ENCODE results near the gene ORC5.

The ORC5 gene

DNA sequence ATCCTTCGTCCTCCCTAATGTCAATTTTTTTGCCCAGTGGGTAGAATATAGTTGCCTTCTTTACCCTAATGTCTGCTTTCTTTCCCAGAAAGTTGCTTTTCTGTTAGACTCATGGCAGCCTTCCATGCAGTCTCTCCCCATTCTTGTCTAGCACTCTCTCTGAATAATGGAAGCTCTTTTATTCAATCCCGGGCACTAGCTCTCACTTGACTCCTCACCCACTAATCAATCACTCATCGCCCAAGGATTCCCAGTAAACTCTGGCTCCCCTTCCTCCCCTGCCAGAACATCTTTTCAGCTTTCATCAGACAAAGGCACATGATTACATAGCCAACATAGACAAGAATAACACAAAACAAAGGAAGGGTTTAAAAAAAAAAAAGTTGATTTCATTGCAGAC is 118.2 kb downstream of the ORC5 start:
- Histone ChIP-seq H3K27ac (ENCODE audit: low read length) (no peak overlapping the region), H3K36me3 (replicated peaks; ENCODE audit: low read depth, low read length) (no peaks in the 10 kb centered on the region), H3K79me2 (ENCODE audit: low read length) (no peaks in the 10 kb centered on the region), H3K4me3 (ENCODE audit: low read length) (no peak overlapping the region), H2AFZ (ENCODE audit: low read depth, low read length) (no peak overlapping the region), H3K4me1 (ENCODE audit: low read length) (0 out of 2 replicates have a peak, but pooled peaks cover 2% of the 10 kb centered on the region), H3K4me2 (ENCODE audit: low read length) (no peak overlapping the region), H3K9me3 (ENCODE audit: insufficient read depth, low read length) (no peaks in the 10 kb centered on the region), H3K9ac (ENCODE audit: low read length) (no peak overlapping the region), H4K20me1 (ENCODE audit: insufficient read depth, low read length) (no peaks in the 10 kb centered on the region), H3K27me3 (ENCODE audit: low read depth, low read length) (peaks cover 9% of the 10 kb centered on the region; the same call in 1 of the 2 replicates)
- no peak for TF ChIP-seq EZH2phosphoT487 (IDR thresholded peaks at IDR 0.05; ENCODE audit: low read depth)
- TF ChIP-seq, protein P1, sequence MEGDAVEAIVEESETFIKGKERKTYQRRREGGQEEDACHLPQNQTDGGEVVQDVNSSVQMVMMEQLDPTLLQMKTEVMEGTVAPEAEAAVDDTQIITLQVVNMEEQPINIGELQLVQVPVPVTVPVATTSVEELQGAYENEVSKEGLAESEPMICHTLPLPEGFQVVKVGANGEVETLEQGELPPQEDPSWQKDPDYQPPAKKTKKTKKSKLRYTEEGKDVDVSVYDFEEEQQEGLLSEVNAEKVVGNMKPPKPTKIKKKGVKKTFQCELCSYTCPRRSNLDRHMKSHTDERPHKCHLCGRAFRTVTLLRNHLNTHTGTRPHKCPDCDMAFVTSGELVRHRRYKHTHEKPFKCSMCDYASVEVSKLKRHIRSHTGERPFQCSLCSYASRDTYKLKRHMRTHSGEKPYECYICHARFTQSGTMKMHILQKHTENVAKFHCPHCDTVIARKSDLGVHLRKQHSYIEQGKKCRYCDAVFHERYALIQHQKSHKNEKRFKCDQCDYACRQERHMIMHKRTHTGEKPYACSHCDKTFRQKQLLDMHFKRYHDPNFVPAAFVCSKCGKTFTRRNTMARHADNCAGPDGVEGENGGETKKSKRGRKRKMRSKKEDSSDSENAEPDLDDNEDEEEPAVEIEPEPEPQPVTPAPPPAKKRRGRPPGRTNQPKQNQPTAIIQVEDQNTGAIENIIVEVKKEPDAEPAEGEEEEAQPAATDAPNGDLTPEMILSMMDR (IDR thresholded peaks at IDR 0.05; ENCODE audit: low read depth, low read length) = no peak

DNA sequence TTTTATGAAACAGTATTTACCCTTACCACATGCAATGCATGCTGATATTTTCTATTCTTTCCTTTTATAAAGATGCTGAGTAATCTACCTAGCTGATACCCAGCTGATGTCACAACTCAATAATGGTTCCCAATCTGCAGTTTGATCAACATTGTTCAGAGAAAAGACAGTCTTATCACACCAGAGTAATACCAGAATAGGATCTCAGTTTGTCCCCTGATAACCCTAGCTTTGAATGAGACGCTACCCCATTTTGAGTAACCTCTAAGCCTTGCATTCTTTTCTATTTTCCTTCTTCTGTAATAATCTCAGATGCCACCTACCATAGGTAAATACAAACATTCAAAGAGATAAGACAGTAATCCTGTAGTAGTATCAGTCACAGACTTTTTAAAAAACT is 118.8 kb downstream of the ORC5 start:
- no peak overlapping the region for H3K27ac ChIP-seq (ENCODE audit: low read length)
- H3K79me2 ChIP-seq (ENCODE audit: low read length) = no peaks in the 10 kb centered on the region
- no peaks in the 10 kb centered on the region for H4K20me1 ChIP-seq (ENCODE audit: insufficient read depth, low read length)
- H3K9me3 ChIP-seq (ENCODE audit: insufficient read depth, low read length) = no peaks in the 10 kb centered on the region
- H3K36me3 ChIP-seq (replicated peaks; ENCODE audit: low read depth, low read length) = no peaks in the 10 kb centered on the region
- no peak overlapping the region for H3K4me2 ChIP-seq (ENCODE audit: low read length)
- H3K9ac ChIP-seq (ENCODE audit: low read length) = no peak overlapping the region
- 0 out of 2 replicates have a peak, but pooled peaks cover 2% of the 10 kb centered on the region for H3K4me1 ChIP-seq (ENCODE audit: low read length)
- H2AFZ ChIP-seq (ENCODE audit: low read depth, low read length) = no peak overlapping the region
- no peak overlapping the region for H3K4me3 ChIP-seq (ENCODE audit: low read length)
- H3K27me3 ChIP-seq (ENCODE audit: low read depth, low read length) = peaks cover 8% of the 10 kb centered on the region; the same call in 1 of the 2 replicates
- TF ChIP-seq EZH2phosphoT487 (IDR thresholded peaks at IDR 0.05; ENCODE audit: low read depth) = no peak
- TF ChIP-seq, protein P1 (IDR thresholded peaks at IDR 0.05; ENCODE audit: low read depth, low read length) = no peak

Data from OCI-LY3 (cell line).